SK-N-SH treated with all-trans-retinoic acid at 6 μM for 48 hours (cell line): ENCODE results near the gene PRKG1.

ENCODE experiments used
- BACH2 ChIP-seq: fragments of 250-450 bp; sonication (Bioruptor Pico); IDR thresholded peaks from 2 replicates; pipeline ENCODE4 v1.9.0; 2021; ENCODE audit warnings: mild to moderate bottlenecking, borderline replicate concordance
- CSRNP3 ChIP-seq: fragments of 250-450 bp; sonication (Bioruptor Pico); IDR thresholded peaks from 2 replicates; pipeline ENCODE4 v1.5.1; 2021; ENCODE audit warnings: mild to moderate bottlenecking, moderate library complexity
- ESRRG ChIP-seq: fragments of 250-450 bp; sonication (Bioruptor Pico); IDR thresholded peaks from 2 replicates; pipeline ENCODE4 v1.6.1; 2021; ENCODE audit warnings: mild to moderate bottlenecking
- OSR1 ChIP-seq: fragments of 250-450 bp; sonication (Bioruptor Pico); IDR thresholded peaks from 2 replicates; pipeline ENCODE4 v1.8.0; 2022; ENCODE audit warnings: moderate library complexity, mild to moderate bottlenecking, inconsistent platforms
- PATZ1 ChIP-seq: fragments of 250-450 bp; sonication (Bioruptor Pico); IDR thresholded peaks from 2 replicates; pipeline ENCODE4 v1.8.0; 2020; ENCODE audit warnings: mild to moderate bottlenecking, moderate library complexity, borderline replicate concordance
- POU6F1 ChIP-seq: fragments of 250-450 bp; sonication (Bioruptor Pico); IDR thresholded peaks from 2 replicates; pipeline ENCODE4 v1.8.0; 2021; ENCODE audit warnings: low read depth, mild to moderate bottlenecking, moderate library complexity, borderline replicate concordance
- RARB ChIP-seq: fragments of 250-450 bp; sonication (Bioruptor Pico); IDR thresholded peaks from 2 replicates; pipeline ENCODE4 v1.8.0; 2021; ENCODE audit warnings: mild to moderate bottlenecking, moderate library complexity
- SNAI2 ChIP-seq: fragments of 250-450 bp; sonication (Bioruptor Pico); IDR thresholded peaks from 2 replicates; pipeline ENCODE4 v1.5.0; 2020; ENCODE audit warnings: mild to moderate bottlenecking, moderate library complexity
- TCF4 ChIP-seq: fragments of 250-450 bp; sonication (Bioruptor Pico); IDR thresholded peaks from 2 replicates; pipeline ENCODE4 v1.8.0; 2021; ENCODE audit warnings: mild to moderate bottlenecking, moderate library complexity, borderline replicate concordance
- TSHZ2 ChIP-seq: fragments of 250-450 bp; sonication (Bioruptor Pico); IDR thresholded peaks from 2 replicates; pipeline ENCODE4 v1.5.0; 2020; ENCODE audit warnings: mild to moderate bottlenecking, moderate library complexity
- ZC3H10 ChIP-seq: fragments of 250-450 bp; sonication (Bioruptor Pico); IDR thresholded peaks from 2 replicates; pipeline ENCODE4 v1.5.1; 2021; ENCODE audit warnings: mild to moderate bottlenecking, moderate library complexity
- ZFP30 ChIP-seq: fragments of 450-650 bp; formaldehyde crosslinking; IDR thresholded peaks from 2 replicates; pipeline ENCODE4 v1.5.0; 2022; ENCODE audit warnings: mild to moderate bottlenecking, moderate library complexity
- ZNF565 ChIP-seq: fragments of 450-650 bp; formaldehyde crosslinking; conservative IDR thresholded peaks from 2 replicates; pipeline ENCODE4 v1.5.0; 2020; ENCODE audit warnings: low read depth, mild to moderate bottlenecking, moderate library complexity
- TF ChIP-seq, protein P1 (sequence below): fragments of 250-450 bp; sonication (Bioruptor Pico); IDR thresholded peaks from 2 replicates; pipeline ENCODE4 v1.5.1; 2020; ENCODE audit warnings: low read depth, mild to moderate bottlenecking, moderate library complexity

DNA sequence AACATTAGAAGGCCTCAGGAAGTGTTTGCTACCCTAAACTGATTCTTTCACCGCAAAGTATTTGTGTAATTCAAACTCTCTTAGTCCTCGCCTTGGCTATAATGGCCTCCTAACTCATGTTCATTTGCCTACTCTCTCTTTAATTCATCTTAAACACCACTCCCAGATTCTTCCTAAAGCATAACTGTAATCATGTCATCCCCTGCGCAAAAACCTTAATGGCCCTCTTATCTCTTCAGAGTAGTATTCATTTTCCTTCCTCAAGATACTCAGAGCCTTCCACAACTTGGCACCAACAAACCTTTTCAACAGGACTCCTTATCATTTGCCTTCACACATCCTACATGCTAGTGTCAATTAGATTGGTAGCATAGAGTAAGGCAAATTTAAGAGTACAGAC lies 582.2 kb downstream of the PRKG1 start:
- no peak for TF ChIP-seq TSHZ2 (CRISPR knock-in tag)
- TF ChIP-seq ZNF565 (CRISPR knock-in tag), result no peak
- no peak for TF ChIP-seq ZFP30
- TF ChIP-seq ZC3H10 (CRISPR knock-in tag), result no peak
- TF ChIP-seq, protein P1, sequence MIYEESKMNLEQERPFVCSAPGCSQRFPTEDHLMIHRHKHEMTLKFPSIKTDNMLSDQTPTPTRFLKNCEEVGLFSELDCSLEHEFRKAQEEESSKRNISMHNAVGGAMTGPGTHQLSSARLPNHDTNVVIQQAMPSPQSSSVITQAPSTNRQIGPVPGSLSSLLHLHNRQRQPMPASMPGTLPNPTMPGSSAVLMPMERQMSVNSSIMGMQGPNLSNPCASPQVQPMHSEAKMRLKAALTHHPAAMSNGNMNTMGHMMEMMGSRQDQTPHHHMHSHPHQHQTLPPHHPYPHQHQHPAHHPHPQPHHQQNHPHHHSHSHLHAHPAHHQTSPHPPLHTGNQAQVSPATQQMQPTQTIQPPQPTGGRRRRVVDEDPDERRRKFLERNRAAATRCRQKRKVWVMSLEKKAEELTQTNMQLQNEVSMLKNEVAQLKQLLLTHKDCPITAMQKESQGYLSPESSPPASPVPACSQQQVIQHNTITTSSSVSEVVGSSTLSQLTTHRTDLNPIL (CRISPR knock-in tag), result no peak
- TF ChIP-seq CSRNP3, result no peak
- no peak for TF ChIP-seq TCF4
- no peak for TF ChIP-seq POU6F1 (CRISPR knock-in tag)
- TF ChIP-seq ESRRG (CRISPR knock-in tag), result no peak
- no peak for TF ChIP-seq BACH2 (CRISPR knock-in tag)
- TF ChIP-seq RARB, result no peak
- no peak for TF ChIP-seq OSR1 (CRISPR knock-in tag)
- no peak for TF ChIP-seq SNAI2 (CRISPR knock-in tag)
- no peak for TF ChIP-seq PATZ1 (CRISPR knock-in tag)
